Breast epithelium (tissue), 4 donors: ENCODE measurements around the gene RHOJ. TPM values are rescaled to one million over a fixed set of nuclear protein-coding genes. Genes with fewer than 3 reads are reported as not detected.
A peak's percentile ranks its signal among the peaks of the same experiment; 100 is the strongest.

Experiments
- DNase-seq, 2 donors: peaks; one replicate each; pipeline ENCODE4 v3.0.0-alpha.2; 2019; ENCODE audit warnings: low spot score in 2 of 2
- H3K27ac ChIP-seq, 2 donors: fragments of 200-600 bp; sonication (generic) in 1 of 2; one replicate each; pipeline ENCODE4 v1.5.1; 2016 to 2019; ENCODE audit warnings: mild to moderate bottlenecking in 1 of 2
- H3K27me3 ChIP-seq, 2 donors: fragments of 200-600 bp; sonication (generic) in 1 of 2; one replicate each; pipeline versions ENCODE4 v1.5.1 to v1.6.0; 2017 to 2019; ENCODE audit warnings: control low read depth in 1 of 2, mild to moderate bottlenecking in 1 of 2
- H3K36me3 ChIP-seq: fragments of 200-600 bp; one replicate; pipeline ENCODE4 v1.5.1; 2019
- H3K4me1 ChIP-seq, 2 donors: fragments of 200-600 bp; sonication (generic); one replicate each; pipeline ENCODE4 v1.5.1; 2016 to 2019; ENCODE audit warnings: control low read depth in 1 of 2
- H3K4me3 ChIP-seq, 3 donors: fragments of 200-600 bp; sonication (generic); 1 replicate in 2 of 3; 2 replicates in 1 of 3; pipeline ENCODE4 v1.5.1; 2016 to 2019; ENCODE audit warnings: mild to moderate bottlenecking in 3 of 3, moderate library complexity in 2 of 3
- H3K9me3 ChIP-seq, 2 donors: fragments of 200-600 bp; sonication (generic) in 1 of 2; one replicate each; pipeline ENCODE4 v1.5.1; 2016 to 2019; ENCODE audit warnings: control low read depth in 1 of 2
- CTCF ChIP-seq, 3 donors: fragments of 450-650 bp; IDR thresholded peaks; one replicate each; pipeline ENCODE4 v1.5.1; 2016 to 2017; ENCODE audit warnings: antibody characterized with exemption in 3 of 3, mild to moderate bottlenecking in 3 of 3, moderate library complexity in 3 of 3
- POLR2A ChIP-seq: fragments of 450-650 bp; IDR thresholded peaks from one replicate; pipeline ENCODE4 v1.6.1; 2016; ENCODE audit warnings: antibody characterized with exemption, mild to moderate bottlenecking, moderate library complexity
- POLR2AphosphoS5 ChIP-seq, 3 donors: sonication (generic); formaldehyde crosslinking; IDR thresholded peaks; one replicate each; pipeline ENCODE4 v1.6.1; 2017; ENCODE audit warnings: antibody characterized with exemption in 3 of 3
- intact Hi-C: fragments of 100-400 bp; cut with DNase I; formaldehyde crosslinking; loops from one replicate; pipeline ENCODE4 v1.15.1; 2023; ENCODE audit warnings: low total_unique reads
- total RNA-seq, 3 donors: library from RNA; depleted of rRNA; stranded (reverse); fragments of >200 nt; gene quantifications; one replicate each; pipeline ENCODE4 v1.1.0, GENCODE V29; 2016

Gene RHOJ
- total RNA-seq, 3 donors from 2014 or later, result 2.4 to 12.5 (median 11.4) TPM

GRCh38 chr14:63296060-63296563 is 91.9 kb downstream of the RHOJ start:
- no peaks in the 10 kb centered on the region for H3K9me3 ChIP-seq
- no peaks in the 10 kb centered on the region for H3K36me3 ChIP-seq
- intact Hi-C loops, result no loop called here
- H3K4me3 ChIP-seq, result peak overlapping the region in 1 of 3 donors; percentile 3
- no peaks in the 10 kb centered on the region for H3K27me3 ChIP-seq
- DNase-seq, result no peak
- H3K4me1 ChIP-seq, result no peaks in the 10 kb centered on the region
- TF ChIP-seq POLR2A, result no peak
- TF ChIP-seq POLR2AphosphoS5 (IDR thresholded peaks at IDR 0.05), result no peak
- no peak for TF ChIP-seq CTCF (IDR thresholded peaks at IDR 0.05)
- peak overlapping the region in 1 of 2 donors; percentile 75 for H3K27ac ChIP-seq

GRCh38 chr14:63297372-63298063 is 93.3 kb downstream of the RHOJ start:
- Histone ChIP-seq H3K36me3 (no peaks in the 10 kb centered on the region), H3K27me3 (no peaks in the 10 kb centered on the region), H3K27ac (peak overlapping the region in 1 of 2 donors; percentile 20), H3K4me1 (no peaks in the 10 kb centered on the region), H3K9me3 (no peaks in the 10 kb centered on the region), H3K4me3 (no peak overlapping the region)
- intact Hi-C loops, result no loop called here
- no peak for DNase-seq
- TF ChIP-seq POLR2AphosphoS5 (IDR thresholded peaks at IDR 0.05) (no peak), POLR2A (no peak), CTCF (IDR thresholded peaks at IDR 0.05) (no peak)

GRCh38 chr14:63299351-63300110 is 95.3 kb downstream of the RHOJ start:
- Histone ChIP-seq H3K36me3 (no peaks in the 10 kb centered on the region), H3K4me1 (no peaks in the 10 kb centered on the region), H3K9me3 (no peaks in the 10 kb centered on the region), H3K4me3 (no peak overlapping the region), H3K27ac (no peak overlapping the region), H3K27me3 (no peaks in the 10 kb centered on the region)
- TF ChIP-seq POLR2AphosphoS5 (IDR thresholded peaks at IDR 0.05) (no peak), POLR2A (no peak), CTCF (IDR thresholded peaks at IDR 0.05) (no peak)
- intact Hi-C loops, result no loop called here
- no peak for DNase-seq

DNA sequence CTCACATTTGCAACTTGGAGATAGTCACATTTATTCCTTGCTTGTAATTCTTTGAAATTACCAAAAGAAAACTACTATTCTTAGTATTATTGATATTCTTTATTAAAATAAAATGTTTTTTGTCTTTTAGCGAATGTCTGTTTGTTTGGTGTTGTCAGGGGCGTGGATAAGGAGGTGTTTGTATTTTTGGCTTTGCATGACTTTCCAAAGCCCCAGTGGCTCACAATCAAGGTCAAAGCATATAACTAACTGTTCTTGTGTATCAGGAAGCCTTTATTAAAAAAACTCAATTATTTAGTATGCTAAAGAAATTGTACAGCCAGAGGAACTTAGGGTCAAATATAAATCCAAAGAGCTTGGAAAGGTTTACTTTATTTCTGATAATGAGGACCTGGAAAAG is 96.6 kb downstream of the RHOJ start:
- DNase-seq, result no peak
- intact Hi-C loops, result no loop called here
- Histone ChIP-seq H3K4me3 (no peak overlapping the region), H3K27ac (no peak overlapping the region), H3K36me3 (no peaks in the 10 kb centered on the region), H3K4me1 (no peaks in the 10 kb centered on the region), H3K27me3 (no peaks in the 10 kb centered on the region), H3K9me3 (no peaks in the 10 kb centered on the region)
- no peak for TF ChIP-seq POLR2A
- TF ChIP-seq CTCF (IDR thresholded peaks at IDR 0.05), result no peak
- TF ChIP-seq POLR2AphosphoS5 (IDR thresholded peaks at IDR 0.05), result no peak
